ENCODE results near the gene FTCDNL1. TPM values are rescaled to one million over a fixed set of nuclear protein-coding genes. Genes with fewer than 3 reads are reported as not detected.

The FTCDNL1 gene
- polyA plus RNA-seq, 1 donor (not counting 4 experiments of a cell fraction or from before 2014, with no cell fraction given): 0.96 TPM

GRCh38 chr2:199751492-199752120 is 99.4 kb downstream of the FTCDNL1 start:
- H3K36me3 ChIP-seq (ENCODE audit: control insufficient read depth in 2 of 2, extremely low read depth in 1 of 2, insufficient read depth in 2 of 2, low read length in 2 of 2): no peaks in the 10 kb centered on the region
- TF ChIP-seq CTCF (optimal IDR thresholded peaks at IDR 0.05 in 1 of 3, IDR thresholded peaks at IDR 0.05 in 1 of 3, conservative IDR thresholded peaks at IDR 0.05 in 1 of 3; ENCODE audit: extremely low read depth in 1 of 3, insufficient read depth in 2 of 3, low read length in 3 of 3): no peak
- TF ChIP-seq EZH2 (IDR thresholded peaks at IDR 0.05; ENCODE audit: low read length): no peak
- no peaks in the 10 kb centered on the region for H3K9me3 ChIP-seq (ENCODE audit: control insufficient read depth, low read depth, low read length)
- H3K27me3 ChIP-seq (ENCODE audit: control insufficient read depth, extremely low read depth, insufficient read depth, low read length): peaks cover 8% of the 10 kb centered on the region
- H2AFZ ChIP-seq (ENCODE audit: control insufficient read depth, low read length): no peak overlapping the region
- DNase-seq (ENCODE audit: low read depth, low spot score) (no peak), FAIRE-seq (no peak)
- dilution Hi-C loops (cut with MboI; ENCODE audit: extremely low pct_ligation_motif_present, low sequenced_read_pairs): no loop called here
- no peak overlapping the region for H3K27ac ChIP-seq (ENCODE audit: control insufficient read depth, insufficient read depth, low read length)
- H3K4me3 ChIP-seq (ENCODE audit: control insufficient read depth in 2 of 3, extremely low read depth in 1 of 3, insufficient read depth in 2 of 3, low read depth in 1 of 3, low read length in 3 of 3): no peak overlapping the region
- no peaks in the 10 kb centered on the region for H3K79me2 ChIP-seq (ENCODE audit: control insufficient read depth, insufficient read depth, low read length)
- no peak overlapping the region for H3K9ac ChIP-seq (ENCODE audit: control insufficient read depth, extremely low read depth, insufficient read depth, low read length)
- no peaks in the 10 kb centered on the region for H3K4me1 ChIP-seq (ENCODE audit: control insufficient read depth, extremely low read depth, insufficient read depth, low read length)
- H3K9me1 ChIP-seq (ENCODE audit: control insufficient read depth, extremely low read depth, insufficient read depth, low read length): no peaks in the 10 kb centered on the region
- no peaks in the 10 kb centered on the region for H4K20me1 ChIP-seq (ENCODE audit: control insufficient read depth, extremely low read depth, insufficient read depth, low read length)
- no peak overlapping the region for H3K4me2 ChIP-seq (ENCODE audit: control insufficient read depth, extremely low read depth, insufficient read depth, low read depth, low read length)

- H3K27me3 ChIP-seq (ENCODE audit: control insufficient read depth, extremely low read depth, insufficient read depth, low read length): peaks cover 8% of the 10 kb centered on the region
- H3K4me2 ChIP-seq (ENCODE audit: control insufficient read depth, extremely low read depth, insufficient read depth, low read depth, low read length): no peak overlapping the region
- no peak overlapping the region for H3K4me3 ChIP-seq (ENCODE audit: control insufficient read depth in 2 of 3, extremely low read depth in 1 of 3, insufficient read depth in 2 of 3, low read depth in 1 of 3, low read length in 3 of 3)
- no peaks in the 10 kb centered on the region for H3K9me3 ChIP-seq (ENCODE audit: control insufficient read depth, low read depth, low read length)
- H4K20me1 ChIP-seq (ENCODE audit: control insufficient read depth, extremely low read depth, insufficient read depth, low read length): no peaks in the 10 kb centered on the region
- H3K79me2 ChIP-seq (ENCODE audit: control insufficient read depth, insufficient read depth, low read length): no peaks in the 10 kb centered on the region
- no peak for FAIRE-seq
- H3K9ac ChIP-seq (ENCODE audit: control insufficient read depth, extremely low read depth, insufficient read depth, low read length): no peak overlapping the region
- H3K9me1 ChIP-seq (ENCODE audit: control insufficient read depth, extremely low read depth, insufficient read depth, low read length): no peaks in the 10 kb centered on the region
- no peaks in the 10 kb centered on the region for H3K36me3 ChIP-seq (ENCODE audit: control insufficient read depth in 2 of 2, extremely low read depth in 1 of 2, insufficient read depth in 2 of 2, low read length in 2 of 2)
- dilution Hi-C loops (cut with MboI; ENCODE audit: extremely low pct_ligation_motif_present, low sequenced_read_pairs): no loop called here
- no peaks in the 10 kb centered on the region for H3K4me1 ChIP-seq (ENCODE audit: control insufficient read depth, extremely low read depth, insufficient read depth, low read length)
- no peak overlapping the region for H2AFZ ChIP-seq (ENCODE audit: control insufficient read depth, low read length)
- DNase-seq (ENCODE audit: low read depth, low spot score): no peak
- no peak for TF ChIP-seq CTCF (optimal IDR thresholded peaks at IDR 0.05 in 1 of 3, IDR thresholded peaks at IDR 0.05 in 1 of 3, conservative IDR thresholded peaks at IDR 0.05 in 1 of 3; ENCODE audit: extremely low read depth in 1 of 3, insufficient read depth in 2 of 3, low read length in 3 of 3)
- TF ChIP-seq EZH2 (IDR thresholded peaks at IDR 0.05; ENCODE audit: low read length): no peak
- H3K27ac ChIP-seq (ENCODE audit: control insufficient read depth, insufficient read depth, low read length): no peak overlapping the region
Measured at GRCh38 chr2:199749571-199749970, 101.4 kb downstream of the FTCDNL1 start.
